Lower lobe of right lung (tissue), 2 donors: ENCODE data around the gene TMEM134. TPM values are rescaled to one million over a fixed set of nuclear protein-coding genes. Genes with fewer than 3 reads are reported as not detected.
A peak's percentile ranks its signal among the peaks of the same experiment; 100 is the strongest.

Experiments
- ATAC-seq, 2 donors: fragments of 200-7000 bp; cut with Tn5 transposase; one replicate each; pipeline ENCODE4 v1.9.1; 2020 to 2022; ENCODE audit warnings: mild to moderate bottlenecking in 2 of 2, moderate library complexity in 2 of 2
- DNase-seq: peaks from one replicate; pipeline ENCODE4 v3.0.0-alpha.2; 2020
- H3K27ac ChIP-seq: fragments of 200-600 bp; one replicate; pipeline ENCODE4 v1.8.0; 2022
- H3K27me3 ChIP-seq: fragments of 200-600 bp; one replicate; pipeline ENCODE4 v1.8.0; 2022; ENCODE audit warnings: low read depth
- H3K36me3 ChIP-seq: fragments of 200-600 bp; one replicate; pipeline ENCODE4 v1.8.0; 2022; ENCODE audit warnings: mild to moderate bottlenecking
- H3K4me1 ChIP-seq: fragments of 200-600 bp; one replicate; pipeline ENCODE4 v1.8.0; 2022
- H3K4me3 ChIP-seq: fragments of 200-600 bp; one replicate; pipeline ENCODE4 v1.8.0; 2022; ENCODE audit warnings: mild to moderate bottlenecking
- H3K9me3 ChIP-seq: fragments of 200-600 bp; one replicate; pipeline ENCODE4 v1.8.0; 2022
- intact Hi-C: fragments of 100-400 bp; cut with DNase I; formaldehyde crosslinking; loops from one replicate; pipeline ENCODE4 v1.11.0; 2022
- total RNA-seq: library from RNA; stranded (reverse); fragmentation: NEBNext Ultra II Directional; extraction: Animal tissue kit (Norgen Biotek cat#: 25700); gene quantifications from one replicate; pipeline ENCODE4 v1.2.1, GENCODE V29; 2021
- TF ChIP-seq, protein P1 (sequence below): fragments of 200-600 bp; IDR thresholded peaks from one replicate; pipeline ENCODE4 v1.8.0; 2022; ENCODE audit warnings: antibody characterized with exemption, mild to moderate bottlenecking
- donor health status: DM: no; HTN: yes; CAD: no; lungs with severe emphysema.

Gene TMEM134
- total RNA-seq, 1 donor from 2014 or later = 49.1 TPM

DNA sequence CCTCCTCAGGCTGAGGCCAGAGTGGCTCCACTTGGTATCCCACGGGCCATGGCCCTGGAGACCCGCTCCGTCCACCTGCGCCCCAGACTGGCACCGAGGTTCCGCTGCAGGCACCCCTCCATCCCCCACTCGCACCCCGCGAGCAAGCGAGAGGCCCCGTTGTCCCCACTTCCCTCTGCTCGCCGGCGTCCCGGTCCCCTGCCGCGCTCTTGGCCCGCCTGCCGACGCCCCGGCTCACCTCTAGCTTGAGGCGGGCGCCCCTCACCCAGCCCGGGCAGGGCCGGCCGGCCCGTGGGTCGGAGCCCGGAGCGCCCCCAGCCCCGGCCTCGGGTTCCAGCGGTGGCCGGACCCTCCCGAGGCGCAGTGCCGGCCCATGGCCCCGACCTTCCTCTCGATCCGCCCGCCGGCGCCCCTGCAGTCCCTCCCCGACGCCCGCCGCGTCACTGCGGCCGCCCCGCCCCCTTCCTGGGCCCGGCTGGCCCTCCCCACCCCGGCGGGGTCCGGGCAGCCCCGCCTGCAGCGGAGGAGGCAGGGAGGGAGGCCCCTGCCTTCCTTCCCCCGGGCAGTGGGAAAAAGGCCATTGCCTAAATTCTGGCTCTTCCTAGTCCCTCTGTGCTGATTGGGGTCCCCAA lies 36.0 kb upstream of the TMEM134 start, which contains the start of gene PITPNM1:
TSS of gene PITPNM1 (minus strand) at position 414 of the 632 bp plus-strand sequence. CDS start 1,183 bp downstream, outside the sequence.
- ATAC-seq (peak; percentile 57), DNase-seq (peak; percentile 83)
- intact Hi-C loops = no loop called here
- peak within 1 kb of the TSS; percentile 98 for H3K27ac ChIP-seq
- peaks cover 30% of the 10 kb centered on the region for H3K36me3 ChIP-seq
- H3K9me3 ChIP-seq = no peaks in the 10 kb centered on the region
- TF ChIP-seq, protein P1, sequence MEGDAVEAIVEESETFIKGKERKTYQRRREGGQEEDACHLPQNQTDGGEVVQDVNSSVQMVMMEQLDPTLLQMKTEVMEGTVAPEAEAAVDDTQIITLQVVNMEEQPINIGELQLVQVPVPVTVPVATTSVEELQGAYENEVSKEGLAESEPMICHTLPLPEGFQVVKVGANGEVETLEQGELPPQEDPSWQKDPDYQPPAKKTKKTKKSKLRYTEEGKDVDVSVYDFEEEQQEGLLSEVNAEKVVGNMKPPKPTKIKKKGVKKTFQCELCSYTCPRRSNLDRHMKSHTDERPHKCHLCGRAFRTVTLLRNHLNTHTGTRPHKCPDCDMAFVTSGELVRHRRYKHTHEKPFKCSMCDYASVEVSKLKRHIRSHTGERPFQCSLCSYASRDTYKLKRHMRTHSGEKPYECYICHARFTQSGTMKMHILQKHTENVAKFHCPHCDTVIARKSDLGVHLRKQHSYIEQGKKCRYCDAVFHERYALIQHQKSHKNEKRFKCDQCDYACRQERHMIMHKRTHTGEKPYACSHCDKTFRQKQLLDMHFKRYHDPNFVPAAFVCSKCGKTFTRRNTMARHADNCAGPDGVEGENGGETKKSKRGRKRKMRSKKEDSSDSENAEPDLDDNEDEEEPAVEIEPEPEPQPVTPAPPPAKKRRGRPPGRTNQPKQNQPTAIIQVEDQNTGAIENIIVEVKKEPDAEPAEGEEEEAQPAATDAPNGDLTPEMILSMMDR = no peak
- H3K27me3 ChIP-seq = no peaks in the 10 kb centered on the region
- H3K4me3 ChIP-seq = peak within 1 kb of the TSS; percentile 74
- H3K4me1 ChIP-seq = peaks cover 39% of the 10 kb centered on the region

DNA sequence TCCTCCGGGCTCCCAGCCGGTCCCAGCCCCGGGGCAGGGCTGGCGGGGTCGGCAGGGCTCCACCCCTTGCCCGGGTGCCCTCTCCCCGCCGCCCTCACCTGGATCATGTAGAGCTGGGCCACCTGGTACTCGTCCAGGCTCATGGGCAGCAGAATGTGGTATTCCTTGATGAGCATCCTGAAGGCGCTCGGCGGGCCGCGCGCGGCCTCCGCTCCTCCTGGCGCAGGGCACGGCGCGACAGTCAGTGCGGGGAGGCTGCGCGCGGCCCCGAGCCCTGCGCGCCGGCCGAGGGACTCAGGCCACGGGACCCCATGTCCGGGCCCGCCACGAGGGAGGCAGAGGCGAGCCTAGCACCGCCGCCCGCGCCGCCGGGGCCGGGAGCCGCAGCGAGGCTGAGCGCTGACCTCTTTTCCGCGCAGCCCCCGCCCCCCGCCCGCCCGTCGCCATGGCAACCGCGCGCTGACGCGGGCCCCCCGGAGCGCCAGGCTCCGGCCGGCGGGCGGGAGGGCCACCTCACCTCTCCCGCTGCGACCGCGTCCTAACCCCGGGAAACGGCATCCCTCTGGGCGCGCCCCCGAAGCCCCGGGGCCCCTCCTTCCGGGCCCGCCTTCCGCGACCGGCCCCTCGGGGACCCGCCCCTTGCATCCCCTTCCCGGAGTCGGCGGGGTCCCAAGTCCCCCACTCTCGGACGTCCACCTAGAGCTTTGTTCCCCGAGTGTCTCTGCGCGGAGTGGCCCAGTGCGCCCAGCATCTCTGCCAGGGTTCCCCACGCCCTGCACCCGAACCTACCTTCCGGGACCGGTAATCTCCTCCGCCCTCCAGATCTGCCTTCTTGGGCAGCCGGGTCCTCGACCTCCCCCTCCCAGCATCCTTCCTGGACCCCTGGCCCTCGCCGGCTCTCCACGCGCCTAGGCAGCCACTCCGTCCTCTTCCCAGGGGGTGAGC lies 35.2 kb upstream of the TMEM134 start:
- Histone ChIP-seq H3K4me3 (peak overlapping the region; percentile 74), H3K9me3 (no peaks in the 10 kb centered on the region), H3K27me3 (no peaks in the 10 kb centered on the region), H3K27ac (peak overlapping the region; percentile 98), H3K4me1 (peaks cover 39% of the 10 kb centered on the region), H3K36me3 (peaks cover 35% of the 10 kb centered on the region)
- ATAC-seq = no peak
- intact Hi-C loops = no loop called here
- TF ChIP-seq, protein P1 = no peak
- no peak for DNase-seq

DNA sequence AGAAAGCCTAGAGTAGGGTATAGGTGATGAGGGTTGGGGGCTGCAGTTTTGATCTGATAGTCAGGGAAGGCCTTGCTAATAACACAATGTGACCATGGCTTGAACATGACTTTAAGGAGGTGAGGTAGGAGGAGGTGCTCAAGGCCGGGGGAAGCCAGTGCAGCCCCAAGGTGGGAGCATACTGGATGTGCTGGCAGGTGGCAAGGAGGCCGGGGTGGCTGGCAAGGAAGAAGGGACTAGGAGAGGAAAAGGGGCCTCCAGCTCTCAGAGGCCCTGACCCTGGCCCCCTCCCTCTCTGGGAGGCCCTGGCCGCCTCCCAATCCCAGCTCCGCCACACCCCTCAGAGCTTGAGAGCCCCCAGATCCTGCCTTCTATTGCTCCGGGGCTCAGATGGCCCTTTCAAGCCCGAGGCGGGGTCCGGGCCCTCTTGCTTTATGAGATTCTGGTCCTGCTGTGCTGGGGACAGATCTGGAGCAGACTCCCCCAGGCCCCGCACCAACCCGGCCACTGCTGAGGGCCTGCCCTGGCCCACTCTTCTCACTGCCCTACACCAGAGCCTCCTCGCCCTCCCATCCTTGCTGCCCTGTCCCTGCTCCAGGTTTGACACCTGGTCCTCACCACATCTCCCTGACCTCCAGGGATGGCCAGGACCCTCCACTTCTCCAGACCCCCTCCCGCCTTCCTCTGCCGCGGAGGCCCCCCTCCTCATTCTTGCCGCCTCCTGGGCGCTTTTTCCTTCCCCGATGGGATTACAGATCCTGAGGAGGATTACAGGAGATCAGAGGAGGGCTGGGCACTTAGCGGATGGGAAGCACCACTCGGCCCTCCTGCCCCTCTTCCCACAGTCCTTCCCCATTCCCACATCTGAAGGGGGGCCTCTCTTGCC lies 34.3 kb upstream of the TMEM134 start:
- TF ChIP-seq, protein P1 = no peak
- DNase-seq = no peak
- Histone ChIP-seq H3K9me3 (no peaks in the 10 kb centered on the region), H3K4me3 (peak overlapping the region; percentile 74), H3K27me3 (no peaks in the 10 kb centered on the region), H3K27ac (no peak overlapping the region), H3K36me3 (peaks cover 42% of the 10 kb centered on the region), H3K4me1 (peaks cover 34% of the 10 kb centered on the region)
- no peak for ATAC-seq
- intact Hi-C loops = no loop called here

DNA sequence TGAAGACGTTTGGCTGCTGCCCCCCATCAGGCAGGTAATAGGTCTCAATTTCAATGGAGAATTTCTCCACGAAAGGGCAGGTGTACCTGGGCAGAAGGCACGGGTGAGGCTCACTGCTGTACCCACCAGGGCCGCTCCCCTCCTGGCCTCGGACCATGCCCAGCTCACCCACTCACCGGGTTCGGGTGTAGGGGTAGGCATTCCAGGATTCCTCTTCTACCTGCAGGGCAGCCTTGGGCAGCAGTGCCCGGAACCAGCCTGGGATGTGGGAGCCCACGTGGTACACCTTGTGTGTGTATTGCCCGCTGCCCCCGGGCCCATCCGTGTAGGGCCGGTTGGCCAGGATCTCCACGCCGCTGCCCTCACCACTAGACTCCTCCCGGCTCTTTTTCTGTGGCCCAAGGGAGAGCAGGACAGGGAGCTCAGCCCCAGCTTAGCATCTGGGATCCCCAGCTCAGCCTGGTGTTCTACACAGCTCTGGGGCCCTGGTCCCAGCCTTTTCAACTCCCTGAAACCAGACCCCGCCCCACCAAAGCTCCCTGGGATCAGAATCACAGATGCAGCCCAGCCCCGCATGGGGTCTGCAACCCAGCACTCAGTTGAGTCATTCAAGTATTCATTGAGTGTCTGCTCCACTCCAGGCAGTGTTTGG lies 33.4 kb upstream of the TMEM134 start:
- H3K9me3 ChIP-seq = no peaks in the 10 kb centered on the region
- no peak overlapping the region for H3K27ac ChIP-seq
- peaks cover 32% of the 10 kb centered on the region for H3K4me1 ChIP-seq
- H3K27me3 ChIP-seq = no peaks in the 10 kb centered on the region
- H3K36me3 ChIP-seq = peaks cover 52% of the 10 kb centered on the region
- TF ChIP-seq, protein P1 = no peak
- no peak for DNase-seq
- H3K4me3 ChIP-seq = no peak overlapping the region
- intact Hi-C loops = no loop called here
- no peak for ATAC-seq
